GM13976 (cell line): Measurements from ENCODE around the gene EML6.

Experiments
- DNase-seq: peaks from one replicate; pipeline ENCODE4 v3.0.0; 2012; ENCODE audit warnings: low spot score
- CTCF ChIP-seq: IDR thresholded peaks from 2 replicates; pipeline ENCODE4 v1.5.1; 2012; ENCODE audit warnings: borderline replicate concordance, mild to moderate bottlenecking; ENCODE audit not compliant: insufficient read depth; ENCODE audit errors: extremely low read depth, missing control alignments, control extremely low read depth
- in situ Hi-C: fragments of 300-500 bp; cut with MboI; formaldehyde crosslinking; loops from one replicate; pipeline ENCODE4 v1.12.0; 2022; ENCODE audit warnings: low sequenced_read_pairs, mixed read lengths, inconsistent platforms; ENCODE audit not compliant: unreplicated experiment

The EML6 gene

GRCh38 chr2:54954158-54954557 is 230.7 kb downstream of the EML6 start:
- DNase-seq, result no peak
- no peak for TF ChIP-seq CTCF
- in situ Hi-C loops, result no loop called here

- no peak for DNase-seq
- in situ Hi-C loops, result no loop called here
- TF ChIP-seq CTCF, result no peak
Observed at GRCh38 chr2:54954705-54955357, 231.4 kb downstream of the EML6 start.

- DNase-seq, result no peak
- in situ Hi-C loops, result no loop called here
- no peak for TF ChIP-seq CTCF
Observed at GRCh38 chr2:54955358-54956110, 232.1 kb downstream of the EML6 start.

GRCh38 chr2:54956111-54956627 is 232.7 kb downstream of the EML6 start:
- in situ Hi-C loops, result no loop called here
- DNase-seq, result no peak
- no peak for TF ChIP-seq CTCF

- no peak for TF ChIP-seq CTCF
- in situ Hi-C loops, result no loop called here
- DNase-seq, result no peak
Observed at GRCh38 chr2:54957321-54957999, 234.0 kb downstream of the EML6 start.

GRCh38 chr2:54958717-54959371 is 235.4 kb downstream of the EML6 start:
- DNase-seq, result no peak
- no peak for TF ChIP-seq CTCF
- in situ Hi-C loops, result no loop called here
